Measurements from ENCODE around the gene TEX101.
"Not testable (repeated sequence)": the region's sequence is repeated elsewhere in the genome, so short reads cannot be mapped to it uniquely, and the experiment has no call there.

TEX101 gene

GRCh38 chr19:43441716-43442115 is 27.0 kb downstream of the TEX101 start:
- DNase-seq (ENCODE audit: low read depth, low spot score) = no peak
- no peak overlapping the region for H3K27ac ChIP-seq
- H3K9ac ChIP-seq (ENCODE audit: insufficient read length) = no peak overlapping the region
- no peak for TF ChIP-seq EZH2 (IDR thresholded peaks at IDR 0.05)
- no peak for TF ChIP-seq FOXP2 (optimal IDR thresholded peaks at IDR 0.05; ENCODE audit: control extremely low read depth, extremely low read length, insufficient read depth)
- no peak for TF ChIP-seq POLR2AphosphoS5 (IDR thresholded peaks at IDR 0.05; ENCODE audit: borderline replicate concordance, low read depth, low read length)
- H3K4me3 ChIP-seq = no peak overlapping the region
- no peaks in the 10 kb centered on the region for H3K36me3 ChIP-seq (ENCODE audit: insufficient read depth, low read length)
- no peaks in the 10 kb centered on the region for H3K9me3 ChIP-seq (ENCODE audit: low read depth, low read length)

- H3K36me3 ChIP-seq (ENCODE audit: insufficient read depth, low read length); H3K4me3 ChIP-seq; H3K9ac ChIP-seq (ENCODE audit: insufficient read length); H3K9me3 ChIP-seq (ENCODE audit: low read depth, low read length); H3K27ac ChIP-seq; DNase-seq (ENCODE audit: low read depth, low spot score): not testable (repeated sequence)
Observed at GRCh38 chr19:43444091-43444490, 29.4 kb downstream of the TEX101 start.

- Histone ChIP-seq H3K36me3 (ENCODE audit: insufficient read depth, low read length) (no peaks in the 10 kb centered on the region), H3K9ac (ENCODE audit: insufficient read length) (no peak overlapping the region), H3K27ac (no peak overlapping the region), H3K4me3 (no peak overlapping the region), H3K9me3 (ENCODE audit: low read depth, low read length) (no peaks in the 10 kb centered on the region)
- no peak for DNase-seq (ENCODE audit: low read depth, low spot score)
- TF ChIP-seq POLR2AphosphoS5 (IDR thresholded peaks at IDR 0.05; ENCODE audit: borderline replicate concordance, low read depth, low read length) (no peak), EZH2 (IDR thresholded peaks at IDR 0.05) (no peak), FOXP2 (optimal IDR thresholded peaks at IDR 0.05; ENCODE audit: control extremely low read depth, extremely low read length, insufficient read depth) (no peak)
Observed at GRCh38 chr19:43444531-43445287, 30.0 kb downstream of the TEX101 start.

- no peak overlapping the region for H3K27ac ChIP-seq
- H3K9ac ChIP-seq (ENCODE audit: insufficient read length) = no peak overlapping the region
- no peak overlapping the region for H3K4me3 ChIP-seq
- H3K36me3 ChIP-seq (ENCODE audit: insufficient read depth, low read length) = no peaks in the 10 kb centered on the region
- no peaks in the 10 kb centered on the region for H3K9me3 ChIP-seq (ENCODE audit: low read depth, low read length)
- TF ChIP-seq EZH2 (IDR thresholded peaks at IDR 0.05) (no peak), FOXP2 (optimal IDR thresholded peaks at IDR 0.05; ENCODE audit: control extremely low read depth, extremely low read length, insufficient read depth) (no peak), POLR2AphosphoS5 (IDR thresholded peaks at IDR 0.05; ENCODE audit: borderline replicate concordance, low read depth, low read length) (no peak)
- DNase-seq (ENCODE audit: low read depth, low spot score) = no peak
Observed at GRCh38 chr19:43445426-43445825, 30.7 kb downstream of the TEX101 start.

- no peaks in the 10 kb centered on the region for H3K9me3 ChIP-seq (ENCODE audit: low read depth, low read length)
Observed at GRCh38 chr19:43446746-43447489, 32.2 kb downstream of the TEX101 start.

GRCh38 chr19:43447655-43448054 is 33.0 kb downstream of the TEX101 start:
- Histone ChIP-seq H3K9me3 (ENCODE audit: low read depth, low read length) (no peaks in the 10 kb centered on the region), H3K4me3 (no peak overlapping the region), H3K27ac (no peak overlapping the region), H3K9ac (ENCODE audit: insufficient read length) (no peak overlapping the region), H3K36me3 (ENCODE audit: insufficient read depth, low read length) (no peaks in the 10 kb centered on the region)
- DNase-seq (ENCODE audit: low read depth, low spot score) = no peak
- TF ChIP-seq EZH2 (IDR thresholded peaks at IDR 0.05) (no peak), POLR2AphosphoS5 (IDR thresholded peaks at IDR 0.05; ENCODE audit: borderline replicate concordance, low read depth, low read length) (no peak), FOXP2 (optimal IDR thresholded peaks at IDR 0.05; ENCODE audit: control extremely low read depth, extremely low read length, insufficient read depth) (no peak)

More at GRCh38 chr19:43446746-43447489, 32.2 kb downstream of the TEX101 start:
- TF ChIP-seq FOXP2 (optimal IDR thresholded peaks at IDR 0.05; ENCODE audit: control extremely low read depth, extremely low read length, insufficient read depth) = no peak
- Histone ChIP-seq H3K36me3 (ENCODE audit: insufficient read depth, low read length) (no peaks in the 10 kb centered on the region), H3K9ac (ENCODE audit: insufficient read length) (no peak overlapping the region), H3K27ac (no peak overlapping the region), H3K4me3 (no peak overlapping the region)
- peak; percentile 28 for DNase-seq (ENCODE audit: low read depth, low spot score)

- DNase-seq (ENCODE audit: low read depth, low spot score) = no peak
- Histone ChIP-seq H3K36me3 (ENCODE audit: insufficient read depth, low read length) (no peaks in the 10 kb centered on the region), H3K9me3 (ENCODE audit: low read depth, low read length) (no peaks in the 10 kb centered on the region)
Observed at GRCh38 chr19:43450545-43450997, 35.9 kb downstream of the TEX101 start.

GRCh38 chr19:43452582-43452981 is 37.9 kb downstream of the TEX101 start:
- no peak overlapping the region for H3K4me3 ChIP-seq
- H3K36me3 ChIP-seq (ENCODE audit: insufficient read depth, low read length) = no peaks in the 10 kb centered on the region
- H3K27ac ChIP-seq = no peak overlapping the region
- no peak for TF ChIP-seq POLR2AphosphoS5 (IDR thresholded peaks at IDR 0.05; ENCODE audit: borderline replicate concordance, low read depth, low read length)
- TF ChIP-seq EZH2 (IDR thresholded peaks at IDR 0.05) = no peak
- no peak for TF ChIP-seq FOXP2 (optimal IDR thresholded peaks at IDR 0.05; ENCODE audit: control extremely low read depth, extremely low read length, insufficient read depth)
- no peak overlapping the region for H3K9ac ChIP-seq (ENCODE audit: insufficient read length)
- no peaks in the 10 kb centered on the region for H3K9me3 ChIP-seq (ENCODE audit: low read depth, low read length)
- DNase-seq (ENCODE audit: low read depth, low spot score) = no peak

More at GRCh38 chr19:43450545-43450997, 35.9 kb downstream of the TEX101 start:
- Histone ChIP-seq H3K9ac (ENCODE audit: insufficient read length) (no peak overlapping the region), H3K4me3 (no peak overlapping the region), H3K27ac (no peak overlapping the region)
- no peak for TF ChIP-seq EZH2 (IDR thresholded peaks at IDR 0.05)
- no peak for TF ChIP-seq POLR2AphosphoS5 (IDR thresholded peaks at IDR 0.05; ENCODE audit: borderline replicate concordance, low read depth, low read length)
- no peak for TF ChIP-seq FOXP2 (optimal IDR thresholded peaks at IDR 0.05; ENCODE audit: control extremely low read depth, extremely low read length, insufficient read depth)

All from SK-N-MC (cell line).